HG03571 (cell line): Measurements from ENCODE around the gene RTTN.
"Not testable (repeated sequence)": the region's sequence is repeated elsewhere in the genome, so short reads cannot be mapped to it uniquely, and the experiment has no call there.

Experiments
- ATAC-seq: cut with Tn5 transposase; IDR thresholded peaks from one replicate; pipeline ENCODE4 v1.9.1; 2021; ENCODE audit not compliant: unreplicated experiment

The RTTN gene

GRCh38 chr18:70154591-70155194, 50.8 kb downstream of the RTTN start:
- ATAC-seq, result no peak

GRCh38 chr18:70151614-70152013, 53.9 kb downstream of the RTTN start:
- no peak for ATAC-seq

GRCh38 chr18:70149616-70150301, 55.7 kb downstream of the RTTN start:
- no peak for ATAC-seq

- no peak for ATAC-seq
Observed at GRCh38 chr18:70149156-70149555, 56.3 kb downstream of the RTTN start.

GRCh38 chr18:70148039-70148938, 57.2 kb downstream of the RTTN start:
- ATAC-seq, result no peak

GRCh38 chr18:70146174-70146573, 59.3 kb downstream of the RTTN start:
- no peak for ATAC-seq

GRCh38 chr18:70142001-70142400, 63.5 kb downstream of the RTTN start:
- no peak for ATAC-seq

- ATAC-seq, result no peak
Observed at GRCh38 chr18:70139138-70139537, 66.3 kb downstream of the RTTN start.

- ATAC-seq, result no peak
Observed at GRCh38 chr18:70135604-70136003, 69.9 kb downstream of the RTTN start.

GRCh38 chr18:70132999-70133398, 72.5 kb downstream of the RTTN start:
- no peak for ATAC-seq

GRCh38 chr18:70128271-70128670, 77.2 kb downstream of the RTTN start:
- ATAC-seq, result no peak

GRCh38 chr18:70127359-70127758, 78.1 kb downstream of the RTTN start:
- no peak for ATAC-seq

- ATAC-seq, result no peak
Observed at GRCh38 chr18:70126832-70127231, 78.7 kb downstream of the RTTN start.

GRCh38 chr18:70124139-70124538, 81.3 kb downstream of the RTTN start:
- ATAC-seq, result no peak

GRCh38 chr18:70121842-70122241, 83.6 kb downstream of the RTTN start:
- no peak for ATAC-seq

GRCh38 chr18:70116949-70117348, 88.5 kb downstream of the RTTN start:
- ATAC-seq, result no peak

- no peak for ATAC-seq
Observed at GRCh38 chr18:70113511-70113910, 92.0 kb downstream of the RTTN start.

- ATAC-seq, result no peak
Observed at GRCh38 chr18:70110678-70111077, 94.8 kb downstream of the RTTN start.

- no peak for ATAC-seq
Observed at GRCh38 chr18:70107091-70107490, 98.4 kb downstream of the RTTN start.

- not testable (repeated sequence) for ATAC-seq
Observed at GRCh38 chr18:70102854-70103253, 102.6 kb downstream of the RTTN start.

GRCh38 chr18:70089858-70090257, 115.6 kb downstream of the RTTN start:
- no peak for ATAC-seq

GRCh38 chr18:70086085-70086484, 119.4 kb downstream of the RTTN start:
- no peak for ATAC-seq
